Heart left ventricle (tissue), 13 donors: ENCODE results near the gene HOXC10.

Experiments used
- CTCF ChIP-seq, 12 donors: fragments of 200-600 bp; sonication (generic) in 4 of 12; IDR thresholded peaks; one replicate each; pipeline versions ENCODE4 v1.5.0 to v1.8.0; 2018 to 2022; ENCODE audit warnings: antibody characterized with exemption in 12 of 12, mild to moderate bottlenecking in 5 of 12
- POLR2A ChIP-seq, 2 donors: fragments of 450-650 bp; IDR thresholded peaks; one replicate each; pipeline ENCODE4 v1.6.1; 2017; ENCODE audit warnings: antibody characterized with exemption in 2 of 2, mild to moderate bottlenecking in 2 of 2, moderate library complexity in 2 of 2
- donor health status: ischemic (EF 13 %, LVEDD 7.1; RV severe dilation, severe dysfunction).
- donor health status: DM: no; HTN: yes; CAD: no.
- donor health status: DM: no; HTN: no; CAD: no.
- donor health status: ischemic (EF 25% LVEDD 6.9; RV normal size, moderate dysfunction).
- donor health status: ischemic (EF 25% LVEDD 5.7; RV mildly dilated, moderate dysfunction).
- donor health status: ischemic (EF 35%, LVEDD 5.7; RV mildly dilated, moderate dysfunction).
- donor health status: nonischemic (EF 11% LVEDD 7.7; RV severe dilation, severe dysfunction).
- donor health status: DM: yes; HTN: yes; CAD: no.
- donor health status: PGD.
- donor health status: ischemic (EF 29% LVEDD 5.4; RV normal size, mild dysfunction).
- donor health status: nonischemic (EF 23%, LVEDD 6.1; RV moderate dilation, normal function).

- TF ChIP-seq CTCF (IDR thresholded peaks at IDR 0.05), result no peak
- no peak for TF ChIP-seq POLR2A (IDR thresholded peaks at IDR 0.05)
Measured at GRCh38 chr12:53988541-53989226, 3.7 kb downstream of the HOXC10 start.
